Occipital lobe (tissue), 3 donors: ENCODE results near the gene SLC35B2. TPM values are rescaled to one million over a fixed set of nuclear protein-coding genes. Genes with fewer than 3 reads are reported as not detected.

Experiments
- DNase-seq: peaks from one replicate; lab custom pipeline; 2025; lab: John Stamatoyannopoulos, UW
- small RNA-seq: library from RNA; depleted of rRNA; stranded (forward); fragments of <200 nt; gene quantifications from one replicate; pipeline ENCODE3, GENCODE V24; 2014
- total RNA-seq: library from RNA; depleted of rRNA; stranded (reverse); fragments of >200 nt; gene quantifications from one replicate; pipeline ENCODE4 v1.2.3, GENCODE V29; 2014

Gene SLC35B2
- total RNA-seq, 1 donor from 2014 or later = 33.1 TPM

GRCh38 chr6:44222486-44223318 lies 34.6 kb downstream of the SLC35B2 start:
- DNase-seq = no peak

- no peak for DNase-seq
These were observed 35.4 kb downstream of the SLC35B2 start for GRCh38 chr6:44221961-44222335.

DNA sequence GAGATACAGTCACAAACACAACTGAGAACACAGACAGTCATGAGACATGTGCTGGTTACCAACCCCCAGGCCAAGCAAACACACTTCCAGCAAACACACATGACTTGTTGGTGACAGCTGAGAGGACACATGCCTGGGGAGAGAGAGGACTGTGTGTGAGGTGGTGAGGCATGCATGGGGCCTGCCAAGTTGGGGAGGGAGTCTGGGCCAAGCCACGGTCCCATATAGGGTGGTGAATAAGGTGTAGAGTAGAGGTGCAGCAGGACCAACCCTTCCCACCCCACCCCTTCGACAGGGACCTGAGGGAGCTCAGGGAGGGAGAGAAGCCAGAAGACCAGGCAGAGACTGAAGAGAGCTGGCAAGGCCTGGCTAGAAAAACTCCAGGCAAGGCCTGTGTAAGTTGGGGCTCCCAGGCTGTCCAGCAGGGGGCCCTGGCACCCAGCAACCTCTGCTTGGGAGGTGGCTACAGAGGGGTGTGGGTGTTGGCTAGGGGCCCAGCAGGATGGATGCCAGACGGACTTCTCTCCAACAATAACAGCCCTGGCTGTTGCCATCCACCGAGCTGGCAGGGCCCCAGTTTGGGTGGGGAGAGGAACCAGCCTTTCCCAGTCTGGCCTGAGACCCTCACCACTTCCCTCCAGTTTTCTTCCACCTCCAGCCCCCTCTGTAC lies 35.9 kb downstream of the SLC35B2 start:
- DNase-seq = peak; percentile 59

DNA sequence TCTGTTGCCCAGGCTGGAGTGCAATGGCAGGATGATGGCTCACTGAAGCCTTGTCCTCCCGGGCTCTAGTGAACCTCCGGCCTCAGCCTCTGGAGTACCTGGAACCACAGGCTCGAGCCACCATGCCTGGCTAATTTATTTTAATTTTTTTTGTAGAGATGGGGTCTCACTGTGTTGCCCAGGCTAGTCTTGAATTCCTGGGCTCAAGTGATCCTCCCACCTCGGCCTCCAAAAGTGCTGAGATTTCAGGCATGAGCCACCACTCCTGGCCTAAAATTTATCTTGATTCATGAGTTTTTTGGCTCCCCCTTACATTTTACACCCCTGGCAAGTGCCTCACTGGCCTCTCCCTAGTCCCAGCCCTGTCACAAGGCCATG lies 36.4 kb downstream of the SLC35B2 start:
- DNase-seq = no peak

- DNase-seq = no peak
These were observed 37.2 kb downstream of the SLC35B2 start for GRCh38 chr6:44219815-44220784.

DNA sequence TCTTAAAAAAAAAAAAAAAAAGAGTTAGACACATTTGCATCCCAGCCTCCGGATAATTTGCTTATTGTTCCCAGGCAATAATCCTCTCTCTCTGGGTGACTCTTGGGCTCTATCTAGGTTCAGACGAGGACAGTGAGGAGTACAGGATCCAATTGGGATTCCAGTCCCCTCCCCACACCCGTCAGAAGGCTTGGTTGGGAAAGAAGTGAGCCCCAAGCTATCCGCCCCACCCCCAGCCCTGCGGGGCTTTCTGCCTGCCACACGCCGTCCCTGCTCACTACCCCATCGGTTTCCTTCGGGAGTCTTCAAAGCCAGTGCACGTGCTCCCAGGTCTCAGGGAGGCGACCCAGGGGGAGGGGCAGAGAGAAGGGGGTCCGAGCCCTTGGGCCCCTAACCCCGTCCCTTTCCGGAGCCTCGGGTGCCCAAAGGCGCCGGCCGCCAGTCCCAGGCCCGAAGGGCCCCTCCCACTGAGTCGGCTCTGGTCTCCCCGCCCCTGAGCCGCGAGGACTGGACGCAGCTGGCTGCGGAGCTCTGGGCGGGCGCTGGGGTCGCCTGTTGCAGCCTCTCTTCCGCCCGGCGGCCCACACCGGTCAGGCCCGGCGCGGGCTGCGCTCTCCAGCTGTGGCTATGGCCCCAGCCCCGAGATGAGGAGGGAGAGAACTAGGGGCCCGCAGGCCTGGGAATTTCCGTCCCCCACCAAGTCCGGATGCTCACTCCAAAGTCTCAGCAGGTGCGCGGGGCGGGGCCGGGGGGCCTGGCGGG lies 38.1 kb downstream of the SLC35B2 start:
- no peak for DNase-seq

GRCh38 chr6:44217332-44218143 lies 39.8 kb downstream of the SLC35B2 start:
- no peak for DNase-seq

- no peak for DNase-seq
These were observed 40.5 kb downstream of the SLC35B2 start, which contains the start of gene MYMX for GRCh38 chr6:44216677-44217331. Gene MYMX (plus strand): TSS chr6:44216926. CDS start chr6:44217472, 546 bp downstream.

- DNase-seq = no peak
These were observed 43.0 kb downstream of the SLC35B2 start for GRCh38 chr6:44214307-44214706.

DNA sequence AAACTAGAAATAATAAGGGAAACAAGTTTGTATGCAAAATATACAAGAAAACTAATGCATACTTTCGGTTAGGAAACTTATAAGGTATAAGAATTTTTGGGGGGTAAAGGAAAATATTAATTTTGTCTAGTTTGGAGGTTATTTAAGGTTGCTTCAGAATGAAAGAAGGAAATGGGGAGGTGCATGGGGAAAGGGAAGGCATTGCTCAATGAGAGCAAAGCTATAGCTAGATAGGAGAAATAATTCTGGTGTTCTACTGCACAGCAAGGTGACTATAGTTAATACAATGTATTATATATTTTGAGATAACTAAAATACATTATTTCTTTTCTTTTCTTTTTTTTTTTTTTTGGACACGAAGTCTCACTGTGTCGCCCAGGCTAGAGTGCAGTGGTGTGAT lies 46.0 kb downstream of the SLC35B2 start:
- no peak for DNase-seq

- DNase-seq = no peak
These were observed 49.4 kb downstream of the SLC35B2 start for GRCh38 chr6:44207966-44208365.

Small RNA genes lying within 50 kb of the gene (small RNA-seq; reads per million reads assigned to genes)
- not detected for gene RN7SL811P

Other genes with a start within 250 kb of the SLC35B2 start
- gene MRPL14, start 130.1 kb downstream of the SLC35B2 start, total RNA-seq = 34.6 TPM
- 41.3 TPM for gene TMEM63B, start 130.0 kb downstream of the SLC35B2 start, total RNA-seq
- not detected for gene CAPN11, start 98.7 kb downstream of the SLC35B2 start, total RNA-seq
- gene MYMX, start 40.6 kb downstream of the SLC35B2 start, total RNA-seq = not detected
- gene SLC29A1, start 33.9 kb downstream of the SLC35B2 start, total RNA-seq = 5.5 TPM
- 440 TPM for gene HSP90AB1, start 10.4 kb downstream of the SLC35B2 start, total RNA-seq
- gene NFKBIE, start 8.0 kb upstream of the SLC35B2 start, total RNA-seq = 7.8 TPM
- gene TMEM151B, start 12.9 kb upstream of the SLC35B2 start, total RNA-seq = 53.5 TPM
- 14.5 TPM for gene AARS2, start 55.8 kb upstream of the SLC35B2 start, total RNA-seq
- 0.62 TPM for gene SPATS1, start 85.1 kb upstream of the SLC35B2 start, total RNA-seq
- gene CDC5L, start 130.2 kb upstream of the SLC35B2 start, total RNA-seq = 55.7 TPM